ENCODE data around the gene PCLO. TPM values are rescaled to one million over a fixed set of nuclear protein-coding genes. Genes with fewer than 3 reads are reported as not detected.
"Not testable (repeated sequence)": the region's sequence is repeated elsewhere in the genome, so short reads cannot be mapped to it uniquely, and the experiment has no call there.

Gene PCLO
- total RNA-seq, 1 donor from 2014 or later = 1.7 TPM

GRCh38 chr7:83072576-83073517, 89.8 kb downstream of the PCLO start:
- intact Hi-C loops (cut with DNase I) = no loop called here
- ATAC-seq (no peak), DNase-seq (ENCODE audit: missing footprints) (no peak)

- no peak for DNase-seq (ENCODE audit: missing footprints)
- ATAC-seq = no peak
- intact Hi-C loops (cut with DNase I) = no loop called here
Observed at GRCh38 chr7:83065714-83066113, 97.0 kb downstream of the PCLO start.

- intact Hi-C loops (cut with DNase I) = no loop called here
- ATAC-seq (peak; percentile 56), DNase-seq (ENCODE audit: missing footprints) (no peak)
Observed at GRCh38 chr7:83060218-83060617, 102.5 kb downstream of the PCLO start.

- intact Hi-C loops (cut with DNase I) = no loop called here
- no peak for ATAC-seq
- no peak for DNase-seq (ENCODE audit: missing footprints)
Observed at GRCh38 chr7:83058667-83059066, 104.0 kb downstream of the PCLO start.

- no peak for ATAC-seq
- intact Hi-C loops (cut with DNase I) = no loop called here
Observed at GRCh38 chr7:83055197-83055596, 107.5 kb downstream of the PCLO start.

GRCh38 chr7:83054472-83054871, 108.2 kb downstream of the PCLO start:
- DNase-seq (ENCODE audit: missing footprints) (no peak), ATAC-seq (no peak)
- intact Hi-C loops (cut with DNase I) = no loop called here

More at GRCh38 chr7:83055197-83055596, 107.5 kb downstream of the PCLO start:
- no peak for DNase-seq (ENCODE audit: missing footprints)

GRCh38 chr7:83053965-83054364, 108.7 kb downstream of the PCLO start:
- DNase-seq (ENCODE audit: missing footprints) (no peak), ATAC-seq (no peak)
- intact Hi-C loops (cut with DNase I) = no loop called here

- DNase-seq (ENCODE audit: missing footprints) = no peak
- no peak for ATAC-seq
- intact Hi-C loops (cut with DNase I) = no loop called here
Observed at GRCh38 chr7:83040484-83040883, 122.2 kb downstream of the PCLO start.

GRCh38 chr7:83038787-83039186, 123.9 kb downstream of the PCLO start:
- DNase-seq (ENCODE audit: missing footprints) (no peak), ATAC-seq (no peak)

GRCh38 chr7:83036721-83037380, 125.8 kb downstream of the PCLO start:
- no peak for DNase-seq (ENCODE audit: missing footprints)
- intact Hi-C loops (cut with DNase I) = no loop called here
- ATAC-seq = no peak

More at GRCh38 chr7:83038787-83039186, 123.9 kb downstream of the PCLO start:
- intact Hi-C loops (cut with DNase I) = no loop called here

- intact Hi-C loops (cut with DNase I) = no loop called here
- no peak for ATAC-seq
- DNase-seq (ENCODE audit: missing footprints) = no peak
Observed at GRCh38 chr7:83036130-83036529, 126.6 kb downstream of the PCLO start.

GRCh38 chr7:83032195-83032594, 130.5 kb downstream of the PCLO start:
- no peak for ATAC-seq

GRCh38 chr7:83023817-83024665, 138.6 kb downstream of the PCLO start:
- ATAC-seq; intact Hi-C loops (cut with DNase I): not testable (repeated sequence)
- DNase-seq (ENCODE audit: missing footprints) = peak; percentile 49

More at GRCh38 chr7:83032195-83032594, 130.5 kb downstream of the PCLO start:
- DNase-seq (ENCODE audit: missing footprints) = no peak
- intact Hi-C loops (cut with DNase I) = no loop called here

GRCh38 chr7:83021032-83021431, 141.7 kb downstream of the PCLO start:
- DNase-seq (ENCODE audit: missing footprints) = no peak
- ATAC-seq = no peak
- intact Hi-C loops (cut with DNase I) = no loop called here

- no peak for ATAC-seq
- no peak for DNase-seq (ENCODE audit: missing footprints)
- intact Hi-C loops (cut with DNase I) = no loop called here
Observed at GRCh38 chr7:83020161-83020560, 142.5 kb downstream of the PCLO start.

- intact Hi-C loops (cut with DNase I) = no loop called here
Observed at GRCh38 chr7:83015916-83016315, 146.8 kb downstream of the PCLO start.

GRCh38 chr7:83014546-83014945, 148.1 kb downstream of the PCLO start:
- intact Hi-C loops (cut with DNase I) = no loop called here
- ATAC-seq = no peak
- no peak for DNase-seq (ENCODE audit: missing footprints)

More at GRCh38 chr7:83015916-83016315, 146.8 kb downstream of the PCLO start:
- ATAC-seq = no peak
- no peak for DNase-seq (ENCODE audit: missing footprints)

GRCh38 chr7:83011954-83012353, 150.7 kb downstream of the PCLO start:
- no peak for ATAC-seq
- intact Hi-C loops (cut with DNase I) = no loop called here
- no peak for DNase-seq (ENCODE audit: missing footprints)

- DNase-seq (ENCODE audit: missing footprints) (no peak), ATAC-seq (no peak)
- intact Hi-C loops (cut with DNase I) = no loop called here
Observed at GRCh38 chr7:83005410-83005809, 157.3 kb downstream of the PCLO start.

Measured in Right ventricle myocardium inferior (tissue), 1 donor.